ENCODE measurements around the gene OTOA.
"Not testable (repeated sequence)": the region's sequence is repeated elsewhere in the genome, so short reads cannot be mapped to it uniquely, and the experiment has no call there.

OTOA gene

DNA sequence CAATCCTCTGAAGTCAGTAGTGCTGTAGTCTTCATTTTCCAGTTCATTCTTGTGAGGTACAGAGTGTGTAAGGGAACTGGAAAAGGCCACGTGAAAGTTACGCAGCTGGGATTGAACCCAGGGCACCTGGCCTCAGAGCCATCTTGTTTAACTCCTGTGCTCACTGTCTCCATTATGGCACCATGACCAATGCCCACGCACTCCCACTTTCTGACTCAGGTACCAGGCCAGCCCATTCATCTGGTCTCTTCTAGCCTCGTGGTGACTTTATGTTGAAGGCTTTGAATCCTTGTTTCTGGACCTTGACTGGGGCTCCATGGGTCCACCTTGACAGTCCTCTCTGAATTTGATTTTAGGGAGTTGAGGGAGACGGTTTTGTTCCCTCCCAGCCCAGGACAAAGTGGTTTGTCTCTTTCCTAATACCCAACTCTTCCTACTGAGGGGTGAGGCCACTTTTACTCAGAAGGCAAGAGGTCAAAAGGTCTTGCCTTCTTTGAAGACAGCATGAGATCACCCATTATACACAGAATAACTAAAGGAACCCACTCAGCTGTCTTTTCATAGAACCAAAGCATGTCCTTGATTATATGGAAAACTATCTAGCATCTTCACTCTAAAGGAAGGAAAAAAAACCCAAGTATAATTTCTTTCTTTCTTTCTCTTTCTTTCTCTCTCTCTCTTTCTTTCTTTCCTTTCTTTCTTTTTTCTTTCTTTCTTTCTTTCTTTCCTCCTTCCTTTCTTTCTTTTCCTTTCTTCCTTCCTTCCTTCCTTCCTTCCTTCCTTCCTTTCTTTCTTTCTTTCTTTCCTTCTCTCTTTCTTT, 50.0 kb downstream of the OTOA start:
- TF ChIP-seq POLR2A (IDR thresholded peaks at IDR 0.05; ENCODE audit: low read length) (no peak), GATA1 (IDR thresholded peaks at IDR 0.05; ENCODE audit: low read depth, low read length) (no peak)
- no peak for DNase-seq

DNA sequence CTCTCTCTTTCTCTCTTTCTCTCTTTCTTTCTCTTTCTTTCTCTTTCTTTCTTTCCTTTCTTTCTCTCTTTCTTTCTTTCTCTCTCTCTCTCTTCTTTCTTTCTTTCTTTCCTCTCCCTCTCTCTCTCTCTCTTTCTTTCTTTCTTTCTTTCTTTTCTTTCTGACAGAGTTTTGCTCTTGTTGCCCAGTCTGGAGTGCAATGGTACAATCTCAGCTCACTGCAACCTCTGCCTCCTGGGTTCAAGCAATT, 50.5 kb downstream of the OTOA start:
- DNase-seq, result not testable (repeated sequence)

DNA sequence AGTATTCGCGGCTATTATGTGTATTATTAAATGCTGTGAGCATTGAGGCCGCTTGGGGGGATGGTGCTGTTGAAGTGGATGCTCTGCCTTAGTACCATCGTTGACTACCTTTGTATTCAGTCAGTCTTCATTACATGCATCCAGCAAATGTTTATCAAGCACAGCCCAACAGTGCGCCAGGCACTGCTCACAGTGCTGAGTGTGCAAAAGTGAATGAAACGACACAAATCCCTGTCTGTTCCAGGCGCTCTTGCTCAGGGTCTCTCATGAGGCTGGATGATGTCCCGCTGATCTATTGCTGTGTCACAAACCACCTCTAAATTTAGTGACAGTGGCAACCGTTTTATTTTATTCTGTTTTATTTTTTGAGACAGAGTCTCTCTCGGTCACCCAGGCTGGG, 53.8 kb downstream of the OTOA start:
- no peak for TF ChIP-seq GATA1 (IDR thresholded peaks at IDR 0.05; ENCODE audit: low read depth, low read length)
- no peak for TF ChIP-seq POLR2A (IDR thresholded peaks at IDR 0.05; ENCODE audit: low read length)
- no peak for DNase-seq

DNA sequence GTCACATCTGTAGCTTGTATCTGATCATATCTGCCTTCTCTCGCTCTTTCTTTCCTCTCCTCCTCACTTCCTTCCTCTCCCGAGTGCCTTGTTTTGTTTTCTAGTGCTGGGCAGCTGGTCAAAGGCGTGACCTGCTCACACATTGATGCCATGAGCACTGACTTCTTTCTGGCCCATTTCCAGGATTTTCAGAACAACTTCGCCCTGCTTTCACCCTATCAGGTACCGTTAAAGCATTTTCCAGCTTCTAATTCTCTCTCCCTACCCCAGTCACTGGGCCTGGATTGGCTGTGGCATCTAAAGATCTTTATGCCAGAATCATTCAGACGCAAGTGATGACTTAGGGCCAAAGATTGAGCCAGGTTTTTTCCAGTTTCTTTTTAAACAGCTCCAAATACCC, 55.5 kb downstream of the OTOA start:
- TF ChIP-seq POLR2A (IDR thresholded peaks at IDR 0.05; ENCODE audit: low read length) (no peak), GATA1 (IDR thresholded peaks at IDR 0.05; ENCODE audit: low read depth, low read length) (no peak)
- DNase-seq, result no peak

DNA sequence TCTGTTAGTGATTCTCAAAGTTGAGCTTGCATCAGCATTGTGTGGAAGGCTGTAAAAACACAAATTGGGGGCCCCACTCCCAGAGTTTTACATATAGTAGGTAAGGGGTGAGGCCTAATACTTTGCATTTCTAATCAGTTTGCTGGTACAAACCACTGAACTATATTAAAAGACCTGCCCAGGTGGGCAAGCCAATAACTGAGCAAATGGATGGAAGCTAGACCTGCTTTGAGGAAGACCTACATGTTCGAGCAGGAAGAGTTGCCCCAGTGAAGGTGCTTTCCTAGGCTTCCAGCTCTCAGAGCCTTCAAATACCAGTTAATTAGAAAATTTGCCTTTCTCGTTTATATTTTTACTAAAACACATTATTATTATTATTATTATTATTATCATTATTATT, 56.8 kb downstream of the OTOA start:
- TF ChIP-seq GATA1 (IDR thresholded peaks at IDR 0.05; ENCODE audit: low read depth, low read length), result no peak
- TF ChIP-seq POLR2A (IDR thresholded peaks at IDR 0.05; ENCODE audit: low read length), result no peak
- DNase-seq, result no peak

GRCh38 chr16:21722771-21723455, 59.1 kb downstream of the OTOA start:
- no peak for DNase-seq
- no peak for TF ChIP-seq POLR2A (IDR thresholded peaks at IDR 0.05; ENCODE audit: low read length)
- TF ChIP-seq GATA1 (IDR thresholded peaks at IDR 0.05; ENCODE audit: low read depth, low read length), result no peak

DNA sequence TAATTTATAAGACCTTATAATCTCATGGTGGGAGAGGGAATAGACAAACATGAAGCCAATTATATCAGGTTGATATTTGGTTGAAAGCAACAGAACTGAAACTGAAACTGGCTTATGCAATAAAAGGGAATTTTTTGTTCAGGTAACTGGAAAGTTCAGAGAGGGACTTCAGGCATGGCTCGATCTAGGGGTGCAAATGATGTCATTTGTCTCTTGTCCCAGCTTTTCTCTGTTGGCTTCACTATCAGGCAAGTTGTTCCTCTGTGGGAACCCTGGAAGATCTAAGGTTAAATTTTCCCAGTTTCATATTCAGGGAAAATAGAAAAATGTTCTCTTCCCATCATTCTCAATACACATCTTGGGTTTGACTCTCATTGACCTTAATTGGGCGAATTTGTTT, 59.8 kb downstream of the OTOA start:
- no peak for TF ChIP-seq GATA1 (IDR thresholded peaks at IDR 0.05; ENCODE audit: low read depth, low read length)
- TF ChIP-seq POLR2A (IDR thresholded peaks at IDR 0.05; ENCODE audit: low read length), result no peak
- DNase-seq, result no peak

DNA sequence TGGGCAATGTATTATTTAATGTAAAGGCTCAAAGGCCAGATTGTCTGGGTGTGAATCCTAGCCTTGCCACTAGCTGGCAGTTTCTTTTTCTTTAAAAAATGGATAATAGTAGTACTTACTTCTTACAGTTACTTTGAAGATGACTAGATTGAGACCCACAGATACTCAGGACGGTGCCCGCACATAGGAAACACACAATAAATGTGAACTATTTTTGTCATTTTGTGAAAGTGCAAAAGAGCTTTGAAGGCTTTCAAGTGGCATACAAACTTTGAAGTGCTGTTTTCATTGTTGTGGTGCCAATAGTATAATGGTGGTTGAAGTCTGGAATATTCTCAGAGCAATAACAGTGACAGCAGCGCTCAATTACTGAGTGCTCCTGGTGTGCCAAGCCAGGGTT, 63.6 kb downstream of the OTOA start:
- TF ChIP-seq GATA1 (IDR thresholded peaks at IDR 0.05; ENCODE audit: low read depth, low read length), result no peak
- TF ChIP-seq POLR2A (IDR thresholded peaks at IDR 0.05; ENCODE audit: low read length), result no peak
- DNase-seq, result no peak

DNA sequence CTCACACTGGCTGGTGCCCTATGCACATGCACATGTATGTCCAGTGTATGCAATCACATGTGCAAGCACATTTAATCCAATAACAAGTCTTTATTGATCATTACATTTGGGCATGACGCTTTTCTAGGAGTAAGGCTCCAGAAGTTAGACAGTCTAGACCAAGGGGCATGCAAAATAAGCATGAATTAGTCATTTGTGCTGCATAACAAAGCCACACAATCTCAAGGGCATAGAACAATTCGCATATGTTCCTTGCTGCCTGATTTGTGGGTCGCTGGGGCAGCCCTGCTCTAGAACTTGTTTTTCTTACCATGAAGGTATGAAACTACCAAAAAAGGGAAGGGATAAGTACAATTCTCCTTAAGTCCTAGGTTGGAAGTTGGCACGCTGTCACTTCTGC, 67.5 kb downstream of the OTOA start:
- not testable (repeated sequence) for DNase-seq

DNA sequence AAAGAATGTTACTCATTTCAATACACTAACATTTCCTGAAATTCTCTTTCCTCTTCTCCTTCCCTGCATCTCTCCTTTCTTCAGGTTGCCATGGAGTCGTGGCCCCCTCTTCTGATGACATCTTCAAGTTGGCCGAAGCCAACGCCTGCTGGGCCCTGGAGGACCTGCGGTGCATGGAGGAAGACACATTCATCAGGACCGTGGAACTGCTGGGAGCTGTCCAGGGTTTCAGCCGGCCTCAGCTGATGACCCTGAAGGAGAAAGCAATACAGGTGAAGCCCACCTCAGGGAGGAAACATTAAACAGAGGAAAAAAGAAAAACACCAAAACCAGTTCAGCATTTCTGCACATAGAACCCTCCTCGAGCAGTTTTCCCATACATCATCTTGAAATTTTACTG, 76.9 kb downstream of the OTOA start:
- not testable (repeated sequence) for DNase-seq

DNA sequence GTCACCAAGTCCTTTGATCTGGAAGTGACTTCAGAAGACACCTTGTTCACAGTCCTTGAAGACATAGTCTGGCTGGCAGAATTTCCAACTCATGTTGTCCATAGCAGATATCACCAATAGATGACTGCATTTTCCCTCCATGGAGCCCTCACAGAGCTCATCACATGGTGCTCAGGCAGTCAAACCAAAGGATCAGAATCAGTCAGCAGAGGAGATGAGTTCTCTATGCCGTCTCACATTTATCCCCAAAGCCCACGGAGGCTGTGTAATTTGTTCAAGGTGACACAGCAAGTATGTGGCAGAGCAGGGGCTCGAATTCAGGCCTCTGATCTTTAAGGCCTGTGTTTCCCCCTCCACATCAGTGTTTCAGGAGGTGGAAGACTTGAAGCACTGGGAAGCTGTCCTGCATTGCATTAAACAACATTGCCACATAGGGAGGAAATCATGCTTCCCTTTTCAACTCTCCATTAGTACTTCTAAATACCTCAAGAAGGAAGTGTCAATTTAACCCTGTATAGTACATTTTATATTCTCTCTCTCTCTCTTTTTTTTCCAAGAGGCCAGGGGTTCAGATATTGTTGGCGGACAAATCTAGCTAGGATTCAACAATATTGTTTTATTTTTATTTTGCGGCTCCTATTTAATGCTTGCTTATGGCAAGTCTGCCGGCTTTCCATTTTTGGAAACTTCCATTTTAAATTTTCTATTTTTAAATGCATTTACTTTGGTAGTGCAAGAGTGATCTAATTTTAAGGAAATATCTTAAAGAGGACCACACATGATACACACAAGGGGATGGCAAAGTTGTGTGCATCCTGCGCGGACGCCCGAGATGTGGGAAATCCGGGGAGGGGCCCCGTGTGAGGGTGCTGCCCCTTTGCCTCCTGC, 92.7 kb downstream of the OTOA start:
- not testable (repeated sequence) for DNase-seq

- not testable (repeated sequence) for DNase-seq
Measured at GRCh38 chr16:21757080-21757671, 93.4 kb downstream of the OTOA start.

GRCh38 chr16:21768280-21768679, 104.5 kb downstream of the OTOA start:
- not testable (repeated sequence) for DNase-seq

GRCh38 chr16:21768810-21769209, 105.0 kb downstream of the OTOA start:
- DNase-seq, result not testable (repeated sequence)

- DNase-seq, result not testable (repeated sequence)
Measured at GRCh38 chr16:21769284-21769683, 105.5 kb downstream of the OTOA start.

GRCh38 chr16:21770584-21770983, 106.8 kb downstream of the OTOA start:
- DNase-seq, result not testable (repeated sequence)

DNA sequence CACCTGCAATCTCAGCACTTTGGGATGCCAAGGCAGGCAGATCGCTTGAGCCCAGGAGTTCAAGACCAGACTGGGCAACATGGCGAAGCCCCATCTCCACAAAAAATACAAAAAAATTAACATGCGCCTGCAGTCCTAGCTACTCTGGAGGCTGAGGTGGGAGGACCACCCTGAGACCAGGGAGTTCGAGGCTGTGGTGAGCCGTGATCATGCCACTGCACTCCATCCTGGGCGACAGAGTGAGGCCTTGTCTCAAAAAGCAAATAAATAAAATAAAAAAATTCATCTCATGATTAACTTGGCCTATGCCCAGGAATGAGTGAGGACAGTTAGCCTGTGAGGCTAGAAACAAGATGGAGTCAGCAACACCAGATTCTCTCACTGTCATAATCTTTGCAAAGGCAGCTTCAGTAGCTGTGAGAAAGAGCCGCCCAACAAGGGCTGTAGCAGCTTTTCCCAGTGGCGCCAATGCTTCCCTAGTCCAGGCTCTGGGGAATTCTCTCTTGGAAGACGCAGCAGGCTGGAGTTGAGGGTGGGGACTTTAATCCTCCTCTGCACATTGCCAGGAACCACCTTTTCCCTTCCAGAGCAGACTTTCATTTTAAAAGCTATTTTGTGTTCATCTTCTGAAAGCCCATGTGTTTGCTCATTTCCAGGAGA, 108.9 kb downstream of the OTOA start:
- not testable (repeated sequence) for DNase-seq

GRCh38 chr16:21773207-21773553, 109.4 kb downstream of the OTOA start:
- DNase-seq, result not testable (repeated sequence)

DNA sequence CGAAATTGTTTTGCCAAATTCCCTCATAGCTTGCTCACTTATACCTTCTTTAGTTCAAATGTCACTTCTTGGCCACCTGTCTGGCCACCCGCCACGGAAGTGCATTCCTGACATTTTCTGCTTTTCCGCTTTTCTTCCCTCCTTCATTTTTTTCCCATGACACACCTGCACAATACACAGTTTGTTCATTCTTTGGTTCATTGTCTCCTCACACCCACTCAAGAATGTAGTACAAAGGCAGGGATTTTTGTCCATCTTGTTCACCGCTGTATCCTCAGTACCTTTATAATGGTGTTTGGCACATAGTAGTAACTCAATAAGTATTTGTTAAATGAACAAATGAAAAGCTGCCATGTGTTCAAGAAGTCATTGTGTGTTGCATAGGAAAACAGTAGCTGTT, 116.8 kb downstream of the OTOA start:
- DNase-seq, result not testable (repeated sequence)

DNA sequence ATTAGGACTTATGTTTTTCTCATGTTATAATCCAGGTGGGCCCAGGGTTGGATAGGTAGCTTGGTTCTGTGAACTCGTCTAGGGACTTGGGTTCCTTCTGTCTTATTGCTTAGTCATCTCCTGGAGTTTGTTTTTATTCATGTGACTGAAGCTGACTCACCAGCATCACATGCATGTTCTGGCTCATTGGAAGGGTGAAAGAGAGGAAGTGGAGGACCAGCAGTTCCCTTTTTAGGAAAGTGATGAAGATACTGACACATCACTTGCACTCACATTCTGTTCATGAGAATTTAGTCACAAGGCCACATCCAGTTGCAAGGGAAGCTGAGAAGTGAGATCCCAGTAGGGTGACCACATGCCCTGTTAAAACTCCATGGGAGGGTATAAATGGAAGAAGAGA, 126.7 kb downstream of the OTOA start:
- not testable (repeated sequence) for DNase-seq

- not testable (repeated sequence) for DNase-seq
Measured at GRCh38 chr16:21793310-21793709, 129.5 kb downstream of the OTOA start.
